Measurements from ENCODE around the gene TNIP1. TPM values are rescaled to one million over a fixed set of nuclear protein-coding genes. Genes with fewer than 3 reads are reported as not detected.

Gene TNIP1
- total RNA-seq, 1 donor from 2014 or later = 54.6 TPM

DNA sequence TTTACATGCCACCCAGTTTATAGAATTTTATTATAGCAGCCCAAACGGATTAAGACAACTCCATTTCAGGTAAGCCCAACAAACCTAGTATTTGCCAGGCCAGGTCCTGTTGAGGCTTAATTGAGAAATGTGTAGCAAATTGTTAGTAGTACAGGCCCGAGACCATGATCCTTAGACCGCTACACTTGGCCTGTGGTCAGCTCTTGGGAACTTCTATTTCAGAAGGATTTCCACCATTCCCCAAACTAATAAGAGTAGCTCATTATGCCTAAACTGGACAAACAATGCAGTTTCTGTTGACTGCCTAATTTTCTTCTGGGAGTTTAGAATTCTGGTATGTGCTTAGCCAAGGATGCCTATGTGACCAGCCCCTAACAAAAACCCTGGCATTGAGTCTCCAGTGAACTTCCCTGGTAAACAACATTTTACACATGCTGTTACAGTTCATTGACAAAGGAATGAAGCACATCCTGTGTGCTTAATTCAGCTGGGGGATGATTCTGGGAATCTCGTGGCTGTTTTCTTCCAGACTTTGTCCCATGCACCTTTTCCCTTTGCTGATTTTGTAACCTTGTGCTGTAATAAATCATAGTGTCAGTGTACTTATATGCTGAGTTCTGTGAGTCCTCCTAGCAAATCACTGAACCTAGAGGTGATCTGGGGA, 66.0 kb downstream of the TNIP1 start:
- H3K27me3 ChIP-seq = no peaks in the 10 kb centered on the region
- H3K9me3 ChIP-seq = no peaks in the 10 kb centered on the region
- no peak for DNase-seq (ENCODE audit: low spot score in 2 of 2)
- H3K36me3 ChIP-seq = no peaks in the 10 kb centered on the region
- intact Hi-C loops (cut with DNase I) = no loop called here
- TF ChIP-seq, protein P1, sequence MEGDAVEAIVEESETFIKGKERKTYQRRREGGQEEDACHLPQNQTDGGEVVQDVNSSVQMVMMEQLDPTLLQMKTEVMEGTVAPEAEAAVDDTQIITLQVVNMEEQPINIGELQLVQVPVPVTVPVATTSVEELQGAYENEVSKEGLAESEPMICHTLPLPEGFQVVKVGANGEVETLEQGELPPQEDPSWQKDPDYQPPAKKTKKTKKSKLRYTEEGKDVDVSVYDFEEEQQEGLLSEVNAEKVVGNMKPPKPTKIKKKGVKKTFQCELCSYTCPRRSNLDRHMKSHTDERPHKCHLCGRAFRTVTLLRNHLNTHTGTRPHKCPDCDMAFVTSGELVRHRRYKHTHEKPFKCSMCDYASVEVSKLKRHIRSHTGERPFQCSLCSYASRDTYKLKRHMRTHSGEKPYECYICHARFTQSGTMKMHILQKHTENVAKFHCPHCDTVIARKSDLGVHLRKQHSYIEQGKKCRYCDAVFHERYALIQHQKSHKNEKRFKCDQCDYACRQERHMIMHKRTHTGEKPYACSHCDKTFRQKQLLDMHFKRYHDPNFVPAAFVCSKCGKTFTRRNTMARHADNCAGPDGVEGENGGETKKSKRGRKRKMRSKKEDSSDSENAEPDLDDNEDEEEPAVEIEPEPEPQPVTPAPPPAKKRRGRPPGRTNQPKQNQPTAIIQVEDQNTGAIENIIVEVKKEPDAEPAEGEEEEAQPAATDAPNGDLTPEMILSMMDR (IDR thresholded peaks at IDR 0.05) = no peak
- no peak overlapping the region for H3K27ac ChIP-seq
- no peaks in the 10 kb centered on the region for H3K4me1 ChIP-seq
- H3K4me3 ChIP-seq = no peak overlapping the region

DNA sequence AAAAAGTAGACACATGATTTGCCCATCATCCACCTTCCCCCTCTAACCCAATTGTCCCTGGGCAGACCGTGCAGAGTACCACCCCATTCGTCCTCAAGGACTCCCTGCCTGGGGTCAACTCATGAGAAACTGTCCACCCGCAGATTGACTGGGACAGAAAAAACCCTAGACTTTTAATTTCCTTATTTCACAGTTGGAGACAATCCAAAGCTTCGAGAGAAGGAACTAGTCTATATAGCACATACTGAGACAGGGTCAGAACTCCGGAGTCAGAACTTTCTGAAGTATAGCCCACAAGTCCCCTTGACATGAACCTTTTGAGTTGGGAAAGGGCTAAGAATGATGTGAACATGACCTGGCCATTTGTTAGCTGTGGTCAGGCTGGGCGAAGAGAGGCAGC, 68.0 kb downstream of the TNIP1 start:
- intact Hi-C loops (cut with DNase I) = no loop called here
- Histone ChIP-seq H3K27me3 (no peaks in the 10 kb centered on the region), H3K27ac (no peak overlapping the region), H3K36me3 (no peaks in the 10 kb centered on the region), H3K9me3 (no peaks in the 10 kb centered on the region), H3K4me1 (no peaks in the 10 kb centered on the region), H3K4me3 (no peak overlapping the region)
- DNase-seq (ENCODE audit: low spot score in 2 of 2) = no peak
- TF ChIP-seq, protein P1 (IDR thresholded peaks at IDR 0.05) = no peak

- no peak for DNase-seq (ENCODE audit: low spot score in 2 of 2)
- TF ChIP-seq, protein P1 (IDR thresholded peaks at IDR 0.05) = no peak
- H3K27ac ChIP-seq = no peak overlapping the region
- H3K36me3 ChIP-seq = no peaks in the 10 kb centered on the region
- H3K27me3 ChIP-seq = no peaks in the 10 kb centered on the region
- H3K9me3 ChIP-seq = no peaks in the 10 kb centered on the region
- peaks cover 0 to 16% of the 10 kb centered on the region in 2 donors for H3K4me1 ChIP-seq
- intact Hi-C loops (cut with DNase I) = no loop called here
- no peak overlapping the region for H3K4me3 ChIP-seq
Observed at GRCh38 chr5:151008906-151009305, 71.9 kb downstream of the TNIP1 start.

DNA sequence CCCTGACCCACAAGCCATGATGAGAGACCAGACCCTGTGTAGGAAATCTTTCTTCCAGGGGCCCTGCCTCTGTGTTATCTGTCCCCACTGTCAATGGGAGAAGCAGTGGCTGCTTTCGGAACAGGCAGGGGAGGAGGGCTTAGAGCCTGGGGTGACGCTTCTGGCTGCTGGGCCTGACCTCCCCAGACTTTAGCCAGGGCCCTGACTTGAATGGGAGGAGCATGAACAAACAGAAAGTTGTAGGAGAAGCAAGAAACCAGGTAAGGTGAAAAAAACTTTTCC, 72.7 kb downstream of the TNIP1 start:
- intact Hi-C loops (cut with DNase I) = no loop called here
- H3K4me3 ChIP-seq = no peak overlapping the region
- no peak overlapping the region for H3K27ac ChIP-seq
- DNase-seq (ENCODE audit: low spot score in 2 of 2) = peak in 1 of 2 donors; percentile 61
- peaks cover 0 to 16% of the 10 kb centered on the region in 2 donors for H3K4me1 ChIP-seq
- H3K36me3 ChIP-seq = no peaks in the 10 kb centered on the region
- no peaks in the 10 kb centered on the region for H3K27me3 ChIP-seq
- no peaks in the 10 kb centered on the region for H3K9me3 ChIP-seq
- TF ChIP-seq, protein P1 (IDR thresholded peaks at IDR 0.05) = no peak

GRCh38 chr5:151007430-151008209, 73.2 kb downstream of the TNIP1 start:
- no peak overlapping the region for H3K4me3 ChIP-seq
- no peaks in the 10 kb centered on the region for H3K9me3 ChIP-seq
- H3K27me3 ChIP-seq = no peaks in the 10 kb centered on the region
- TF ChIP-seq, protein P1 (IDR thresholded peaks at IDR 0.05) = no peak
- DNase-seq (ENCODE audit: low spot score in 2 of 2) = peak in 1 of 2 donors; percentile 56
- no peaks in the 10 kb centered on the region for H3K36me3 ChIP-seq
- peaks cover 0 to 16% of the 10 kb centered on the region in 2 donors for H3K4me1 ChIP-seq
- intact Hi-C loops (cut with DNase I) = no loop called here
- H3K27ac ChIP-seq = peak overlapping the region in 1 of 2 donors; percentile 73
